AG04449 (cell line): Measurements from ENCODE around the gene FAM170A.

Experiments
- CTCF ChIA-PET: fragments of 350-600 bp; formaldehyde crosslinking; extraction: SDS; loops from one replicate; lab custom pipeline; 2021; ENCODE audit warnings: antibody characterized with exemption; lab: Yijun Ruan, JAX
- POLR2A ChIA-PET: fragments of 400-600, 350-600 bp; formaldehyde crosslinking; extraction: SDS; loops from one replicate; lab custom pipeline; 2020; ENCODE audit warnings: antibody characterized with exemption, inconsistent platforms; lab: Yijun Ruan, JAX
- DNase-seq: peaks from one replicate; pipeline ENCODE4 v3.0.0-alpha.2; 2010; ENCODE audit warnings: low read depth, low spot score
- H3K4me3 ChIP-seq: 2 replicates; pipeline ENCODE4 v1.5.1; 2011; ENCODE audit warnings: low read depth, mild to moderate bottlenecking, control low read depth, low read length
- CTCF ChIP-seq: IDR thresholded peaks from one replicate; pipeline ENCODE4 v1.5.1; 2011; ENCODE audit warnings: mild to moderate bottlenecking, moderate library complexity, low read length, control low read depth, inconsistent platforms; ENCODE audit not compliant: insufficient read depth; ENCODE audit errors: missing control alignments

FAM170A gene

GRCh38 chr5:119614838-119615237 is 14.5 kb upstream of the FAM170A start:
- no peak overlapping the region for H3K4me3 ChIP-seq
- no peak for TF ChIP-seq CTCF
- ChIA-PET CTCF (no interaction called here), POLR2A (no interaction called here)
- DNase-seq: no peak

- no peak overlapping the region for H3K4me3 ChIP-seq
- ChIA-PET POLR2A (no interaction called here), CTCF (no interaction called here)
- no peak for DNase-seq
- no peak for TF ChIP-seq CTCF
These were observed 3.3 kb upstream of the FAM170A start for GRCh38 chr5:119626086-119626485.

GRCh38 chr5:119630752-119631440 is 1.5 kb downstream of the FAM170A start:
- no peak for TF ChIP-seq CTCF
- no peak for DNase-seq
- ChIA-PET POLR2A (no interaction called here), CTCF (no interaction called here)
- no peak overlapping the region for H3K4me3 ChIP-seq

- ChIA-PET CTCF (no interaction called here), POLR2A (no interaction called here)
- no peak overlapping the region for H3K4me3 ChIP-seq
- no peak for DNase-seq
- no peak for TF ChIP-seq CTCF
These were observed 2.3 kb downstream of the FAM170A start for GRCh38 chr5:119631660-119632059.

- CTCF ChIA-PET: no interaction called here
- H3K4me3 ChIP-seq: no peak overlapping the region
- POLR2A ChIA-PET: no interaction called here
- TF ChIP-seq CTCF: no peak
- DNase-seq: no peak
These were observed 22.1 kb downstream of the FAM170A start for GRCh38 chr5:119651486-119651885.

GRCh38 chr5:119655061-119655460 is 25.7 kb downstream of the FAM170A start:
- H3K4me3 ChIP-seq: no peak overlapping the region
- POLR2A ChIA-PET: no interaction called here
- CTCF ChIA-PET: no interaction called here
- no peak for DNase-seq
- no peak for TF ChIP-seq CTCF
